Fibroblast of pulmonary artery (primary cell): ENCODE measurements around the gene NKD1.

Experiments
- DNase-seq: peaks from one replicate; pipeline ENCODE4 v3.0.0-alpha.2; 2010; ENCODE audit warnings: low read depth
- H3K4me3 ChIP-seq: replicated peaks from 2 replicates; pipeline ENCODE4 v1.5.1; 2011; ENCODE audit warnings: low read depth, mild to moderate bottlenecking, control low read depth, low read length, moderate library complexity
- CTCF ChIP-seq: IDR thresholded peaks from 2 replicates; pipeline ENCODE4 v1.5.1; 2011; ENCODE audit warnings: mild to moderate bottlenecking, control low read depth, low read length, inconsistent platforms; ENCODE audit errors: missing control alignments

The NKD1 gene

GRCh38 chr16:50634090-50634489, 85.9 kb downstream of the NKD1 start:
- DNase-seq, result no peak
- no peak for TF ChIP-seq CTCF
- H3K4me3 ChIP-seq, result no peak overlapping the region

- no peak overlapping the region for H3K4me3 ChIP-seq
- TF ChIP-seq CTCF, result no peak
- no peak for DNase-seq
Observed at GRCh38 chr16:50634947-50635346, 86.8 kb downstream of the NKD1 start.

- H3K4me3 ChIP-seq, result no peak overlapping the region
- no peak for TF ChIP-seq CTCF
- DNase-seq, result no peak
Observed at GRCh38 chr16:50635505-50636392, 87.6 kb downstream of the NKD1 start.

- no peak for TF ChIP-seq CTCF
- no peak for DNase-seq
- H3K4me3 ChIP-seq, result no peak overlapping the region
Observed at GRCh38 chr16:50636753-50637374, 88.7 kb downstream of the NKD1 start.

GRCh38 chr16:50637716-50638602, 89.8 kb downstream of the NKD1 start:
- H3K4me3 ChIP-seq, result no peak overlapping the region
- DNase-seq, result no peak
- no peak for TF ChIP-seq CTCF

- no peak for DNase-seq
- no peak overlapping the region for H3K4me3 ChIP-seq
- no peak for TF ChIP-seq CTCF
Observed at GRCh38 chr16:50638816-50639670, 90.8 kb downstream of the NKD1 start.
